Neuronal stem cell (in vitro differentiated cells): ENCODE data around the gene NPHP4.
A peak's percentile ranks its signal among the peaks of the same experiment; 100 is the strongest.

ENCODE experiments used
- DNase-seq: peaks from one replicate; pipeline ENCODE4 v3.0.0-alpha.2; 2013; ENCODE audit warnings: low spot score
- H2AFZ ChIP-seq: one replicate; pipeline ENCODE4 v1.6.1; 2013; ENCODE audit warnings: mild to moderate bottlenecking, low read length, inconsistent platforms
- H2AK5ac ChIP-seq: 2 replicates; pipeline ENCODE4 v1.6.1; 2013; ENCODE audit warnings: low read depth, mild to moderate bottlenecking, inconsistent platforms, low read length, moderate library complexity, mixed read lengths
- H2BK120ac ChIP-seq: 2 replicates; pipeline ENCODE4 v1.6.1; 2013; ENCODE audit warnings: low read depth, mild to moderate bottlenecking, inconsistent platforms, low read length, moderate library complexity, mixed read lengths
- H2BK12ac ChIP-seq: one replicate; pipeline ENCODE4 v1.6.1; 2013; ENCODE audit warnings: low read length, inconsistent platforms
- H2BK15ac ChIP-seq: 2 replicates; pipeline ENCODE4 v1.6.1; 2013; ENCODE audit warnings: mild to moderate bottlenecking, low read length, inconsistent platforms, mixed read lengths
- H2BK5ac ChIP-seq: one replicate; pipeline ENCODE4 v1.6.1; 2013; ENCODE audit warnings: inconsistent platforms, mild to moderate bottlenecking, low read length, moderate library complexity
- H3K14ac ChIP-seq: one replicate; pipeline ENCODE4 v1.6.1; 2013; ENCODE audit warnings: low read length, inconsistent platforms
- H3K18ac ChIP-seq: 2 replicates; pipeline ENCODE4 v1.6.1; 2013; ENCODE audit warnings: low read length, inconsistent platforms
- H3K23ac ChIP-seq: 2 replicates; pipeline ENCODE4 v1.6.1; 2013; ENCODE audit warnings: low read depth, mild to moderate bottlenecking, mixed read lengths, low read length, inconsistent platforms; ENCODE audit not compliant: poor library complexity
- H3K27ac ChIP-seq: replicated peaks from 3 replicates; pipeline ENCODE4 v1.5.1; 2013; ENCODE audit warnings: low read length, inconsistent platforms
- H3K27me3 ChIP-seq, 3 experiments: 2 replicates each; pipeline ENCODE4 v1.6.1; 2013; ENCODE audit warnings: low read length in 3 of 3, mild to moderate bottlenecking in 2 of 3, inconsistent platforms in 1 of 3, low read depth in 1 of 3, mixed read lengths in 1 of 3, moderate library complexity in 1 of 3; ENCODE audit not compliant: control insufficient read depth in 3 of 3, insufficient read depth in 3 of 3
- H3K36me3 ChIP-seq, 2 donors: replicated peaks in 1 of 2; 2 replicates each; pipeline ENCODE4 v1.6.1; 2013; ENCODE audit warnings: low read length in 2 of 2; ENCODE audit not compliant: control insufficient read depth in 2 of 2, insufficient read depth in 2 of 2
- H3K4ac ChIP-seq: 2 replicates; pipeline ENCODE4 v1.6.1; 2013; ENCODE audit warnings: inconsistent platforms, mild to moderate bottlenecking, low read length, moderate library complexity
- H3K4me1 ChIP-seq, 2 donors: 1 replicate in 1 of 2; 2 replicates in 1 of 2; pipeline ENCODE4 v1.6.1; 2013; ENCODE audit warnings: low read length in 2 of 2, low read depth in 1 of 2; ENCODE audit not compliant: control insufficient read depth in 2 of 2, insufficient read depth in 1 of 2
- H3K4me2 ChIP-seq: one replicate; pipeline ENCODE4 v1.6.1; 2013; ENCODE audit warnings: mild to moderate bottlenecking, low read length, inconsistent platforms; ENCODE audit not compliant: insufficient read depth, poor library complexity, severe bottlenecking
- H3K4me3 ChIP-seq, 2 donors: 2 replicates each; pipeline ENCODE4 v1.5.1; 2013; ENCODE audit warnings: low read length in 2 of 2, mild to moderate bottlenecking in 2 of 2, inconsistent platforms in 1 of 2, moderate library complexity in 1 of 2
- H3K79me1 ChIP-seq: one replicate; pipeline ENCODE4 v1.6.1; 2013; ENCODE audit warnings: low read depth, mild to moderate bottlenecking, inconsistent platforms, low read length, moderate library complexity
- H3K9ac ChIP-seq: one replicate; pipeline ENCODE4 v1.6.1; 2013; ENCODE audit warnings: mild to moderate bottlenecking, low read depth, low read length, inconsistent platforms; ENCODE audit not compliant: poor library complexity
- H3K9me3 ChIP-seq, 2 donors: replicated peaks in 1 of 2; 2 replicates each; pipeline versions ENCODE3 to v1.6.1; 2013; ENCODE audit warnings: low read length in 2 of 2, mild to moderate bottlenecking in 2 of 2, inconsistent platforms in 1 of 2, low read depth in 1 of 2, mixed read lengths in 1 of 2, moderate library complexity in 1 of 2; ENCODE audit not compliant: control insufficient read depth in 2 of 2, insufficient read depth in 1 of 2
- H4K8ac ChIP-seq: one replicate; pipeline ENCODE4 v1.6.1; 2013; ENCODE audit warnings: low read depth, mild to moderate bottlenecking, inconsistent platforms, low read length, moderate library complexity
- H4K91ac ChIP-seq: one replicate; pipeline ENCODE4 v1.6.1; 2013; ENCODE audit warnings: low read length, low read depth, mild to moderate bottlenecking, inconsistent platforms; ENCODE audit not compliant: poor library complexity
- WGBS, 2 donors: extraction: QIAGEN DNeasy Blood & Tissue Kit; methylation state at CpG; one replicate each; pipeline ENCODE4 v1.1.7; 2013; ENCODE audit warnings: missing lambda C conversion rate in 2 of 2, mixed read lengths in 1 of 2; ENCODE audit not compliant: insufficient read length in 2 of 2, insufficient replicate concordance in 1 of 2; ENCODE audit errors: extremely low coverage in 2 of 2; 5-methylcytosine and 5-hydroxymethylcytosine counted together
- small RNA-seq: library from polyadenylated mRNA; stranded (forward); fragments of <200 nt; extraction: miRNeasy Mini kit (QIAGEN cat#:217004); gene quantifications from one replicate; pipeline ENCODE3, GENCODE V24; 2013; ENCODE audit not compliant: insufficient read depth

Gene NPHP4

GRCh38 chr1:5814046-5814619, 178.1 kb downstream of the NPHP4 start:
- peaks cover 0 to 5% (median 0%) of the 10 kb centered on the region in 3 experiments for H3K27me3 ChIP-seq
- H3K4me2 ChIP-seq: no peak overlapping the region
- no peak for DNase-seq
- H3K4me3 ChIP-seq: no peak overlapping the region
- no peaks in the 10 kb centered on the region for H3K36me3 ChIP-seq
- H2AK5ac ChIP-seq: no peak overlapping the region
- no peak overlapping the region for H2BK12ac ChIP-seq
- no peak overlapping the region for H3K18ac ChIP-seq
- peaks cover 0 to 2% of the 10 kb centered on the region in 2 donors for H3K9me3 ChIP-seq
- no peak overlapping the region for H2BK120ac ChIP-seq
- H3K9ac ChIP-seq: no peak overlapping the region
- H3K4me1 ChIP-seq: peaks cover 0 to 2% of the 10 kb centered on the region in 2 donors
- H3K14ac ChIP-seq: no peak overlapping the region
- H3K27ac ChIP-seq: no peak overlapping the region
- H3K4ac ChIP-seq: no peak overlapping the region
- H4K8ac ChIP-seq: no peak overlapping the region
- no peak overlapping the region for H4K91ac ChIP-seq
- no peak overlapping the region for H2AFZ ChIP-seq
- peak overlapping the region; percentile 11 for H3K23ac ChIP-seq
- no peaks in the 10 kb centered on the region for H3K79me1 ChIP-seq
- no peak overlapping the region for H2BK15ac ChIP-seq
- H2BK5ac ChIP-seq: no peak overlapping the region
- WGBS, 2 donors: no CpG with 5 or more reads among the region's 25 CpGs

- Histone ChIP-seq H2AK5ac (no peak overlapping the region), H3K4me1 (peaks cover 0 to 2% of the 10 kb centered on the region in 2 donors), H3K9me3 (peaks cover 0 to 2% of the 10 kb centered on the region in 2 donors), H3K27me3 (peaks cover 0 to 5% (median 0%) of the 10 kb centered on the region in 3 experiments), H2BK15ac (no peak overlapping the region), H4K8ac (no peak overlapping the region), H3K36me3 (no peaks in the 10 kb centered on the region), H3K14ac (no peak overlapping the region), H3K9ac (no peak overlapping the region), H3K4ac (no peak overlapping the region), H3K18ac (no peak overlapping the region), H2BK5ac (no peak overlapping the region), H2AFZ (no peak overlapping the region), H2BK120ac (no peak overlapping the region), H3K27ac (no peak overlapping the region), H3K23ac (no peak overlapping the region), H4K91ac (no peak overlapping the region), H3K4me3 (no peak overlapping the region), H3K4me2 (no peak overlapping the region), H2BK12ac (no peak overlapping the region), H3K79me1 (no peaks in the 10 kb centered on the region)
- WGBS, 2 donors: no CpG with 5 or more reads among the region's 8 CpGs
- no peak for DNase-seq
Observed at GRCh38 chr1:5813480-5813879, 178.7 kb downstream of the NPHP4 start.

Small RNA genes within 50 kb of the gene (small RNA-seq; reads per million reads assigned to genes)
- gene MIR4689: 1.2 reads per million
